NCI-H524 (cell line): Measurements from ENCODE around the gene CLEC4M.

ENCODE experiments used
- DNase-seq, 2 experiments: peaks; one replicate each; lab custom pipeline; 2025; lab: John Stamatoyannopoulos, UW

Gene CLEC4M, protein sequence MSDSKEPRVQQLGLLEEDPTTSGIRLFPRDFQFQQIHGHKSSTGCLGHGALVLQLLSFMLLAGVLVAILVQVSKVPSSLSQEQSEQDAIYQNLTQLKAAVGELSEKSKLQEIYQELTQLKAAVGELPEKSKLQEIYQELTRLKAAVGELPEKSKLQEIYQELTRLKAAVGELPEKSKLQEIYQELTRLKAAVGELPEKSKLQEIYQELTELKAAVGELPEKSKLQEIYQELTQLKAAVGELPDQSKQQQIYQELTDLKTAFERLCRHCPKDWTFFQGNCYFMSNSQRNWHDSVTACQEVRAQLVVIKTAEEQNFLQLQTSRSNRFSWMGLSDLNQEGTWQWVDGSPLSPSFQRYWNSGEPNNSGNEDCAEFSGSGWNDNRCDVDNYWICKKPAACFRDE

DNA sequence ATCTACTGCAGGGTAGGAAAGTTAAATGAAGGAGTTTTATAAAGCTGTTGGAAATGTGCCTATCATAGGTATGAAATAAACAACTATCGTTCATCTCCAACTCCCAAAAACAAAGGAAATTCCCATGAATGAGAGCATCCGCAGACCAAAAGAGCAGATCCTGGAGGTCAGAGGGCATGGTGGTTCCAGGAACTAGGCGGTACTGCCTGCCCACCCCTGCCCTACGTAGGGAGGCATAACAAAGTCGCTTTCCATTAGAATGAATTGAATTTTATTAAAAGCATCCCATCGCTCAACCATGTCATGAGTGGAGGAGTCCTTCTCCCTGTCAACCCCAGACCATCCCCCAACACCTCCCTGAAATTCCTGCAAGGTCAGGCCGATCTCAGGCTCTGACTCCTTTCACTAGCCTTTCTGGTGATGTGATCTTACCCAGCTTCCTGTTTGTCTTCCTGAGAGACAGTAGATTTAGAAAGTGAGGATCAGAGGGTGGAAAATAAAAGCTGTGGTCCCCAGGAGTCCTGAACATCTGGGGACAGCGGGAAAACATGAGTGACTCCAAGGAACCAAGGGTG, at the start of gene CLEC4M:
Gene CLEC4M (plus strand): TSS at position 525 of the 575 bp plus-strand sequence. CDS start 24 bp downstream, at position 549.
- no peak for DNase-seq

DNA sequence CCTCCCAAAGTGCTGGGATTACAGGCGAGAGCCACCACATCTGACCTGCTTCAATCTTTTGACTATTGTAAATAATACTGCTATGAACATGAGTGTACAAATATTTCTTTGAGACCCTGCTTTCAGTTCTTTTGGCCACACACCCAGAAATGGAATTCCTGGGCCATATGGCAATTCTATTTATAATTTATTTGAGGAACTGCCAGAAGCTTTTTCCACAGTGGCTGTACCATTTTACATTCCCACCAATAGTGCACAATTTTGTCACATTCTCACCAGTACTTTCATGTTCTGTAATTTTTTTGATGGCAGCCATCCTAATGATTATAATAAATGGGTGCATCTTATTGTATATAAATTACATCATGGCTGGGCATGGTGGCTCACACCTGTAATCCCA, 47.4 kb upstream of the CLEC4M start:
- DNase-seq: no peak

DNA sequence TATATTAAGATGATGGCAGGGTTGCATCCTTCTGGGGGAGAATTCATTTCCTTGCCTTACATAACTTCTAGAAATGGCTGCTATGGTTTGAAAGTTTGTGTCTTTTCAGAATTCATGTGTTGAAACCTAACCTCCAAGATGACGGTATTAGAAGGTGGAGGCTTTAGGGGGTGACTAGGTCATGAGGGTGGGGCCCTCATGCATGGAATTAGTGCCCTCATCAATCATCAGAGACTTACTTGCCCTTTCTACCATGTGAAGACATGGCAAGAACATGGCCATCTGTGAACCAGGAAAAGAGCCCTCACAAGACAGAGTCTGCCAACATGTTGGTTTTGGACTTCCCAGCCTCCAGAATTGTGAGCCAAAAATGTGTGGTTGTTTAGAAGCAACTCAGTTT, 46.3 kb upstream of the CLEC4M start:
- no peak for DNase-seq

DNA sequence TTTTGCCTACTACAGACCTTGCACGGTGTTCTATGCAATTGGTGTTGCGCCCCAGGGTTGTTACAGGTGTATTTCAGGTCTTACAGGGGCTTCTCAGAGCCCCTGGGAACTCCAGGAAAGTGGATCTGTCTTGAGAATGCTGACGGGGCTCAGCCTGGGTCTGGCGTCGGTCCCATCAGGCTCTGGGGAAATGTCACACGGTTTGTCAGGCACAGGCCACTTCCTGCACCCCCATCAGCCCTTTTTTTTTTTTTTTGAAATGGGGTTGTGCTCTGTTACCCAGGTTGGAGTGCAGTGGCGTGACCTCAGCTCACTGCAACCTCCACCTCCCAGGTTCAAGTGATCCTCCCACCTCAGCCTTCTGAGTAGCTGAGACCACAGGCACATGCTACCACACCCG, 44.4 kb upstream of the CLEC4M start:
- no peak for DNase-seq

DNA sequence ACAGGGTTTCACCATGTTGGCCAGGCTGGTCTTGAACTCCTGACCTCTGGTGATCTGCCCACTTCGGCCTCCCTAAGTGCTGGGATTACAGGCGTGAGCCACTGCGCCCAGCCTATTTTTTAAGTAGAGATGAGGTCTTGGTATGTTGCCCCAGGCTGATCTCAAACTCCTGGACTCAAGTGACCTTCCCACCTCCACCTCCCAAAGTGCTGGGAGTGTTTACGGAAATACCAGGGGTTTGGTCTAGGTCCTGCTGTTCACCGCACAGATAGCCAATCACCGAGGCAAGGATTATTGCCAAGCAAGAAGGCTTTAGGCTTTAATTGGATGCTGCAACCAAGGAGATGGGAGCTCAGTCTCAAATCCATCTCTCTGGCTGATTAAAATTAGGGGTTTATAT, 42.7 kb upstream of the CLEC4M start:
- DNase-seq: peak in 1 of 2 experiments; percentile 48

DNA sequence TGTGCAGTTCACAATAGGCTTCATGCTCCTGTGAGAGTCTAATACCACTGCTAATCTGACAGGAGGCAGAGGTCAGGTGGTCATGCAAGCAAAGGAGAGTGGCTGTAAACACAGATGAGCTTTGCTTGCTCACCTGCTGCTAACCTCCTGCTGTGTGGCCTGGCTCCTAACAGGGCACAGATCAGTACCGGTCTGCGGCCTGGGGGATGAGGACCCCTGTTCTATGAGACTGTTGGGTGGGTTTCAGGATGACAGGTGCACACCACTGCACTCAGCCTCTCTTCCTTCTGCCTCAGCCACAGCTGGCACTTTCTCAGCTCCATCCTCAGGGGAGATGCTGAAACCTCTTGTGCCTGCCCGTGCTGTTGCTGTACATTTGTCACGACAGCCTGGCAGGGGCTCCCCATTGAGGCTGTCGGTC, 40.8 kb upstream of the CLEC4M start:
- peak; percentile 98 to 99 for DNase-seq

DNA sequence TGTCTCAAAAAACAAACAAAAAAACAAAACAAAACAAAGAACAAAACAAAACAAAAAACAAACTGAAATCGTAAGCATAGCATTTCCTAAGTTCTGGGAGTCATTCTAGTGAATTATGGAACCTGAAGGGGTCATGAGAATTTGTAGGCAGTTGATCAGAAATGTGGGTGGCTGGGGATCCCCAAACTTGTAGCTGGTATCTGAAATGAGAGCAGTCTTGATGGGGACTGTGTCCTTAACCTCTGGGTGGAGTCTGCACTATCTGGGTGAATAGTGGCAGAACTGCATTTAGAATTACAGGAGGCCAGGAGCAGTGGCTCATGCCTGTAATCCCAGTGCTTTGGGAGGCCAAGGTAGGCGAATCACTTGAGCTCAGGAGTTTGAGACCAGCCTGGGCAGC, 37.3 kb upstream of the CLEC4M start:
- no peak for DNase-seq

DNA sequence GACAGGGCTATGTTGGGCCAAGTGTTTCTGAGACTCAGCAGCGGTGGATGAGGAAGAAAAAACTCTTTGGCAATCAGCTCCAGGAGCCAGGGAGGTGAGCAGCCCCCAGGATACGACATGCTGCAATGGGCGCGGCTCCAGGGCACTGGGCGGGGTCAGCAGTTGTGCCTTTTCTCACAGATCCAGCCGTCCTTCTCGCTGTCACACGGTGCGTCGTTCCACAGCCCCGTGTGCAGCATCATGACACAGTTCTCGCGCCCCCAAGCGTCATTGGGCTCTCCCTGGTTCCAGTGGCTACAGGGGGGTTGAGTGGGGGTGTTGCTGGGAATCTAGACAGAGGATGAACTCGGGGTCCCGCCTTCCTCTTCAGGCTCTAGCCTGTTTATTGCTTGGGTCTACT, 33.8 kb upstream of the CLEC4M start:
- DNase-seq: peak in 1 of 2 experiments; percentile 13

DNA sequence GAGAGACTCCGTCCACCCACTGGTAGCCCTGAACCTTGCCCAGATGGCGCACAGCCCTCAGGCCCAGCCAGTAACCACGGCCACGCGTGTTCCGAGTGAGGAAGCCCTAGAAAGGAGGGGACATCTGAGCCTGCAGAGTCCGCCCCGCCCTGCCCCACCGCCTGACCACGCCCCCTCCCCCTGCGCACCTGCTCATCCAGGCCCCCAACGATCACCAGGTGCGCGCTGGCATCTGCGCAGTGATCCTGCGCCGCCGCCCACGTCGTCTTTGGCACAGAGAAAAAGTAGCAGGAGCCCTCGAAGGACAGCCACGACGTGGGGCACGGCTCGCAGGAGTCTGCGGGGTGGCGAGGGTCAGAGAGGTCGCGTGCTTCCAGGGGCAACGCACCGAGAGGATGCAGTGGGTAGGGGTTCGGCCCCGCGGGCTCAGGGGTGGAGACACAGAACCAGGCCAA, 33.2 kb upstream of the CLEC4M start:
- DNase-seq: no peak

DNA sequence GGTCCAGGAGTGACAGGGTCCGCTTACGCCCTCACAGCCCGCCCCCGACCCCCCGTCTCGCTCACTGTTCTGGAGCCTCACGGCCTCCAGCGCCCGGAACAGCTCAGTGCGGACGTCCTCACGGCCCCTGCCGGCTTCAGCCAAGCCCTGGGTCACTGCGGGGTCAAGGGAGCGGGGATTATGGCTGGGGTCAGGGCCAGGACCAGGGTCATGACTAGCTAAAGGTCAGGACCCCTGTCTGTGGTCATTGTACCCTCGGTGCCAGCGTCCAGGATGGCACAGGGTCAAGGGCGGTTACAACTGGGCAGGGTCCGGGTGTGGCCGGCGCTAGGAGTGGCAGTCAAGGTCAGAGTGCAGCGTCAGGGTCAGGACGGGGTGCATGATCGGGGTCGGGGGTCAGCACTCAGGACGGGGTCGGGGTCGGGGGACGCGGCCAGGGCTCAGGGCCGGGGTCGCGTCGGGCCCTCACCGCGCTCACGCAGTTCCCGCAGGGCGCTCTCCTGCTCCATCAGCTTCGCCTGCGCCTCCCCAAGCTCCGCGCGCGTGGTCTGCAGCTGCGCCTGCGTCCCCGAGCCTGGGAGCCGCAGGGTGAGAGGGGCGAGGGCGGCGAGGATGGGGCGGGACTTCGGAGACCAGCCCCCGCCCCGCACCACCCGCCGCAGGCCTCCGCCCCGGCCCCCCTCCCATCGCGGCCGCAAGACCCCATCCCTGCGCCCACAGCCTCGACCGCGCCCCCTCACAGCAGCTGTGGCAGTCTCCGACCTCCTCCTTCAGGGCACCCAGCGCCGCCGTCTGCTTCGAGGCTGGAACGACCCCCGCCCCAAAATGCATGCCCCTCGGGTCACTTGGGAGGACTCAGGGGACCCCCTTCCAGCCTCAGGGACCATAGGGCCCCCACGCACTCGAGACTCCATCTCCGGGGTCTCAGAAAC, 32.5 kb upstream of the CLEC4M start:
- DNase-seq: peak in 1 of 2 experiments; percentile 8

DNA sequence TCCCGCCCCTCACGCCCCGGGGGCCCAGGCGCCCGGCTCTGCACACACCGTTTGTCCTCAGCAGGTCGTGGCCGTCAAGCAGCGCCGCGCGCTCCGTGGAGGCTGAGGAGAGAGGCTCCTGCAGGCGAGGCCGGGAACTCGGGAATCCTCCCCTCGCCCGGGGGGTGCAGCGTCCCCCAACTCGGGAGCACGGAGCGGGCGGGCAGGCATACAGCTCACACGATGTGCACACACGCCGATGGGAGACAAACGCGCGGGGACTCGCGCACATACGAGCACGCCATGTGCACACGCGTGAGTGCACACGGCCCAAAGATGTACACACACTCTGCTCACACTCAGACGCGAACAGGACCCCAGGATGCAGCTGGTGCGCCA, 31.8 kb upstream of the CLEC4M start:
- DNase-seq: no peak

DNA sequence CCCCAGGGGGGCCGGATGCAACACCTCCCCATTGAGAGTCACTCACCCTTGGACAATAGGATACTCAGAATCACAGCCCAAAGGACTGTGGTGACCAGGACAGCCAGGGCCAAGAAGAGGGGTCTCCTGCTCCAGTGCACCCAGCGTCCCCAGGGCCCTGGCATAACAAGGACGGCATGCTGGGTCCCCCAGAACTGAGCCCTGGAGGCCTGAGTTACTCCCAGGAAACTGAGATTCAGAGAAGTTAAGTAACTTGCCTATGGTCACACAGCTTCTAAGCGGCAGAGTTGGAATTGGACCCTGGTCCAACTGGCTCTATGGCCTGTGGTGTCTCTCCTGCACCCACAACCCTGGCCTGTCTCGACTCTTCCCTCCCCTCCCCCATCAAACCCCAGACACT, 31.4 kb upstream of the CLEC4M start:
- DNase-seq: no peak

DNA sequence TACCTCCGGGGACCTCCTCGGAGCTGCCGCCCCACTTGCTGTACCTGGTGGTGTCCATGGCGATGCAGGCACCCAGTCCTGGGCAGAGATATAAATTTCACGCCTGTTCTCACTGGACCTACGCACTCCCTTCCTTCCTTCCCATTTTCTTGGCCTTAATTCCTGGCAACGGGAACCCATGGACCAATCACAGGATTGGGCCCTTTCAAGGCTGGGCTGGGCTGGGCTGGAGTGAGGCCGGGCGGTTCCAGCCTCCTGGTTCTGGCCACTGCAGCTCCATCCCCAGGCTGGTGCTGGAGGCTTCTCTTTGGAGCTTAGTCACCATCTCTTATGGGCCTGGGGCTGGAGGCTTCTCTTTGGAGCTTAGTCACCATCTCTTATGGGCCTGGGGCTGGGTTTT, 31.0 kb upstream of the CLEC4M start, which contains the start of gene CLEC4G:
Gene CLEC4G (minus strand): TSS at position 66 of the 400 bp plus-strand sequence. CDS start 8 bp downstream, at position 58.
- DNase-seq: no peak

DNA sequence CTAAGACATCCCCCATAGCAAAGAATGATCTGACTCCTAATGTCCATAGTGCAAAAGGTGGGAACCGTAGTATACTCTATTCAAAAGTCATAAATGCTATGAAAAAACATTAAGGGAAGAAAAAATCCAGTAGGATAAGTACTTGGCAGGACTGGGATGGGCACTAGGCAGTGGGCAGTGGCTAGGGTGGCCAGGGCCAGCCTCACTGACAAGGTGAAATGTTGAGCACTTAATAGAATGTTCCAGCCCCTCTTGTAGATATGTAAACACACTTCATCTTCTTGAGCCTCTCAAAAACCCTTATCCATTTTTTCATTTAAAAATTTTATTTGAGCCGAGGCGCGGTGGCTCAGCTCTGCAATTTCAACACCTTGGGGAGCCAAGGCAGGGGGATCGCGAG, 29.7 kb upstream of the CLEC4M start:
- no peak for DNase-seq

DNA sequence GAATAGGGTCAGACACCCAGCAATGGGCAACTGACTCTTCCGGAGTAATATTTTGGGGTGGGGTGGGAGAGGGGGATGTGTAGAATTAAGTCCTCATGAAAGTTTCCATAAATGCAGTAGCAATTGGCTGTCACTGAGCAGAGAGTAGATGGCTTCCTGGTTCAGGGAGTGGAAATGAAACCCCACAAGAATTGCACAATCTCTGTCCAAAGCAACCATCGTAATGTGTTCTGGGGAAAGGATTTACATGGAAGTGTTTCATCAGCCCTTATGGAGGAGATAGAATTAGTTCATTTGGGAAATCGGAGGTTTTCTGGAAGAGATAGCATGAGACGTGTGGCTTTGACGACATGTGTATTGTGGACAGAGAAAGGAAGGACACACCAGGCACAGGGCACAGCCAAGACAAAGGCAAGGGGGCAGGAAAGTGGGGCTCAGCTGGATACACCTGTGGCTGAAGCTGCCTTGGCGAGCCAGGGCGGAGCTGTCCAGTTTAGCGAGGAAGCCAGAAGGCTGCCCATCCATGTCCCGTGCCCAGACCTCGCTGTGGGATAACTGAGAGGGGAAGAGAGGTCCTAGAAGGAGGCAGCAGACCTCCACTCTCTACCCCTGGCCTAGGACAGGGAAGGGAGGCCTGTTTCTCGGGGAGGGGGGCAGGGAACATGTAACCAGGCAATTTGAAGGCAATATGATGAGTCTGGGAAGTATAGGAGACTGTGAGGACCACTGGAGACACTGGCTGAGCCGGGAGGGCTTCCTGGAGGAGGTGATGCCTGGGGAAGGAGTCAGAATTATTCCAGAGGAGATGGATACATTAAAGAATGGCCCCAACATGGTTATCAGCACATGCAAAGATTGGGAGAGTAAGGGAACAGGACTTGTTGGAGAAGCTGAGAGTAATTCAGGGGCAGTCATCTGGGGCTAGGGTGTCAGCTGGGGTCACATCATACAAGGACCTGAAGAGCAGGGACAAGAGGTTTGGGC, 28.5 kb upstream of the CLEC4M start:
- DNase-seq: no peak

DNA sequence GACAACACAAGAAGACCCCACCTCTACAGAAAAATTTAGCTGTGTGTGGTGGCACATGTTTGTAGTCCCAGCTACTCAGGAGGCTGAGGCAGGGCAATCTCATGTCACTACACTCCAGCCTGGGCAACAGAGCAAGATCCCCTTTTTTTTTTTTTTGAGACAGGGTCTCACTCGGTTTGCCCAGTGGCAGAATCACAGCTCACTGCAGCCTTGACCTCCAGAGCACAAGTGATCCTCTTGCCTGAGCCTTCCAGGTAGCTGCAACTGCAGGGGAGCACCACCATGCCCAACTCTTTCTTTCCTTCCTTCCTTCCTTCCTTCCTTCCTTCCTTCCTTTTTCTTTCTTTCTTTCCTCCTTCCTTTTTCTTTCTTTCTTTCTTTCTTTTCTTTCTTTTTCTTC, 26.9 kb upstream of the CLEC4M start:
- DNase-seq: no peak

DNA sequence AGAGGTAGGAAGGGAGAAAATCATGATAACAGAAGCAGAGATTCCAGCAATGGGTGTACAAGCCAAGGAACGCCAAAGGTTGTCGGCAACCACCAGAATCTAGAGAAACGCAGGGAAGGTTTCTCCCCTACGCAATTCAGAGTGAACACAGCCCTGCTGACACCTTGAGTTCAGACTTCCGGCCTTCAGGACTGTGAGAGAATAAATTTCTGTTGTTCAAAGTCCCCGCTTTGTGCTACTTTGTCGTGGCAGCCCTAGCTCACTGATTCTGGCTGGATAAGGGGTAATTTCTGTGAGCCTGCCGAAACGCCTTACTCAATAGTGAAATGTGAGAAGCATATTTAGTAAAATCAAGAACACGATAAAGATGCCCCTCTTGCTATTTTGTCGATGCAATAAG, 25.8 kb upstream of the CLEC4M start:
- no peak for DNase-seq

DNA sequence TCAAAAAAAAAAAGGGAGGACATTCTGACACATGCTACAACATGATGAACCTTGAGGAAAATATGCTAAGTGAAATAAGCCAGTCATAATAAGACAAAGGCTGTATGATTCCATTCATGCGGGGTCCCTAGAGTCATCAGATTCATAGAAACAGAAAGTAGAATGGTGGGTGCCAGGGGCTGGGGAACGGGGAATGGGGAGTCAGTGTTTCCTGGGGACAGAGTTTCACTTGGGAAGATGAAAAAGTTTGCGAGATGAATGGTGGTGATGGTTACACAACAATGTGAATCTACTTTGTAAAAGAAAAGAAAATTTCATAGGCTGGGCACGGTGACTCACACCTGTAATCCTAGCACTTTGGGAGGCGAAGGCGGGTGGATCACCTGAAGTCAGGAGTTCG, 25.0 kb upstream of the CLEC4M start:
- no peak for DNase-seq

DNA sequence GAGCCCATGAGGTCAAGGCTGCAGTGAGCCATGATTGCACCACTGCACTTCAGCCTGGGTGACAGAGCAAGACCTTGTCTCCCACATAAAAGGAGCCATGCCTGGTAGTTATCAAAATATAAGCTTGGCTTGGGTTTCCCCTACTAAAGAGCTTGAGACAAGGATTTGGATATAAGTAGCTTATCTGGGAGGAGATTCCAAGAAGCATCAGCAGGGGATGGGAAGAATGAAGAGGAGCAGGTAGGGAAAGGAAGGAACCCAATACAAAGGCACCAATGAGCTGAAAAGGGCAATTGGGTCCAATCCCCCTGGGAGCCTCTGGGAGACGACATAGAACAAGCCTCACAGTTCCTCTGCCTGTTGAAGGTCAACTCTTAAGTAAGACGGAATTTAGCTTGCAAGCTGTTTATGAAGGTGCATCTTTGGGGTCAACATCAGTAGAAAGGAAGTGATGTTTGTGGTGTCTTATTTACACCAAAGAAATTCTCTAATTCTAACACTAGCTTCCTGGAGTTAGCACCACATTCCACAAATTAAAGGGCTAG, 23.8 kb upstream of the CLEC4M start:
- peak in 1 of 2 experiments; percentile 26 for DNase-seq

DNA sequence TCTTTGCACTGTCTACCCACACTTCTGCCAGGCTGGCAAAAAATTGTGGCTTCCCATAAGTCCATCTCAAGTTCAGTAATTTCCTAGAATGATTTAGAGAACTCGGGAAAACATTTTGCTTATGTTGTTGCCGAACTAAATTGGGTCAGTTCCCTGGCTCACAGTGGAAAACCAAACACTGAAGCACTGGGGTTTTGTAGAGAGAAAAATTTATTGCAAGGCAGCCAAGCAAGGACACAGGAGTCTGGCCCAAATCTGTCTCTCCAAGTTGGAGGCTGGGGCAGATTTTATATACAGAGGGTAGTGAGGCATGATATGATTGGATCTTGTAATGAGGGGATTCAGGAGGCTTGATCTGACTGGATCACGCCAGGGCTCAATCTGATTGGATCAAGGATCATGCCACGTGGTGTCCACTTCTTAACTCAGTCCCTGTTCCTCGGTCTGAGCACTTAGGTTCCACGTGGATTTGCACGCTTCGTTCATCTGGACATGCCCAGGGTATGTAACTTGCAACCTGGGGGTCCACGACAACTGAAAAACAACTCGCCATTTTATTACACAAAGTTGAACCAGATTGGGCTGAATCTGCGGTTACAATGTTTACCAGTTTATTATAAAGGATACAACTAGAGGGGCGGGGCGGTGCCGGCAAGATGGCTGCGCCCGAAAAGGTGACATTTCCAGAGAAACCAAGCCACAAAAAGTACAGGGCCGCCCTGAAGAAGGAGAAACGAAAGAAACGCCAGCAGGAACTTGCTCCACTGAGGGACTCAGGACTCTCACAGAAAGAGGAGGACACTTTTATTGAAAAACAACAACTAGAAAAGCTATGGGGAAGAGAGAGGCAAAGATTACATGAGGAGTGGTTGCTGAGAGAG, 23.0 kb upstream of the CLEC4M start:
- no peak for DNase-seq
